ENCODE results near the gene DUSP18.
"Not testable (repeated sequence)": the region's sequence is repeated elsewhere in the genome, so short reads cannot be mapped to it uniquely, and the experiment has no call there.

The DUSP18 gene

DNA sequence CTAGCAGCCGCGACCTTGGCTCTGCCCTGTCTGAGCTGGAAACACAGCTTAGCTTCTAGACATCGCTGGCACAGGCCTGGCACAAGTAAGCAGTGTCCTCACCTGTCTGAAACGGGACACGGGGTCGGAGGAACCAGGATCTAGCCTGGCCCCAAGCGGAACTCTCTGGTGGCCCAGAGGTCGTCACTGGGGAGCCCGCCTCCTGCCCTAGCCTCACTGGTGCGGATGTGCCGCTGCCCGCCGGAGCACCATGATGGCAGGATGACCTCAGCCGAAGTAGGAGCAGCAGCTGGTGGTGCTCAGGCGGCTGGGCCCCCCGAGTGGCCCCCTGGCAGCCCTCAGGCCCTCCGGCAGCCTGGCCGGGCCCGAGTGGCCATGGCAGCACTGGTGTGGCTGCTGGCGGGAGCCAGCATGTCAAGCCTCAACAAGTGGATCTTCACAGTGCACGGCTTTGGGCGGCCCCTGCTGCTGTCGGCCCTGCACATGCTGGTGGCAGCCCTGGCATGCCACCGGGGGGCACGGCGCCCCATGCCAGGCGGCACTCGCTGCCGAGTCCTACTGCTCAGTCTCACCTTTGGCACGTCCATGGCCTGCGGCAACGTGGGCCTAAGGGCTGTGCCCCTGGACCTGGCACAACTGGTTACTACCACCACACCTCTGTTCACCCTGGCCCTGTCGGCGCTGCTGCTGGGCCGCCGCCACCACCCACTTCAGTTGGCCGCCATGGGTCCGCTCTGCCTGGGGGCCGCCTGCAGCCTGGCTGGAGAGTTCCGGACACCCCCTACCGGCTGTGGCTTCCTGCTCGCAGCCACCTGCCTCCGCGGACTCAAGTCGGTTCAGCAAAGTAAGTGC is 31.2 kb downstream of the DUSP18 start:
- DNase-seq, result peak in 1 of 2 donors; percentile 45

GRCh38 chr22:30635273-30636225 is 32.1 kb downstream of the DUSP18 start, which contains the start of gene SLC35E4:
Gene SLC35E4 (plus strand): TSS chr22:30635781. CDS start chr22:30636451, 670 bp downstream.
- DNase-seq, result peak; percentile 87 to 98

- DNase-seq, result peak; percentile 72 to 86
These were observed 33.0 kb downstream of the DUSP18 start for GRCh38 chr22:30634471-30635233.

DNA sequence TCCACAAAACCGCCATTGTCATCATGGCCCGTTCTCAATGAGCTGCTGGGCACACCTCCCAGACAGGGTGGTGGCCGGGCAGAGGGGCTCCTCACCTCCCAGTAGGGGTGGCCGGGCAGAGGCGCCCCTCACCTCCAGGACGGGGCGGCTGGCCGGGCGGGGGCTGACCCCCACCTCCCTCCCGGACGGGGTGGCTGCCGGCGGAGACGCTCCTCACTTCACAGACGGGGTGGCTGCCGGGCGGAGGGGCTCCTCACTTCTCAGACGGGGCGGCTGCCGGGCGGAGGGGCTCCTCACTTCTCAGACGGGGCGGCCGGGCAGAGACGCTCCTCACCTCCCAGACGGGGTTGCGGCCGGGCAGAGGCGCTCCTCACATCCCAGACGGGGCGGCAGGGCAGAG is 36.2 kb downstream of the DUSP18 start:
- not testable (repeated sequence) for DNase-seq

DNA sequence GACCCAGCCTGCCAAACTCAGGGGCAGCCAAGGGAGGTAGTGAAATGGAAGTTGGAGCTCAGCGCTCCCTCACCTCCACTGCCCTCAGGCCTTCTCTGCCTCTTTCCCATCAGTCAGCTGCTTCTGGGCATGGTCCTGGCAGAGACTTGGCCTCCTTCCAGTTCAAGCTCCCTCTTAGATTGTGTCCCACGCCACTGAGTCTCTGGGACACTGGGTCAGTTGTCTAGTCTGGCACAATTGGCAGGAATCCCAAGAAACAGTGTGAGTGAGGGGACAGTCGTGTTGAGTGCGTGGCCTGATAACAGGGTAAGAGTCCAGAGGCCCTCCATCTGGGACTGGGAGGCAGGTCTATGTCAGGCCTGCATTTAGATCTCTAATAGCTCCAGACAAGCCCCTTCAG is 39.2 kb downstream of the DUSP18 start:
- peak in 1 of 2 donors; percentile 51 for DNase-seq

DNA sequence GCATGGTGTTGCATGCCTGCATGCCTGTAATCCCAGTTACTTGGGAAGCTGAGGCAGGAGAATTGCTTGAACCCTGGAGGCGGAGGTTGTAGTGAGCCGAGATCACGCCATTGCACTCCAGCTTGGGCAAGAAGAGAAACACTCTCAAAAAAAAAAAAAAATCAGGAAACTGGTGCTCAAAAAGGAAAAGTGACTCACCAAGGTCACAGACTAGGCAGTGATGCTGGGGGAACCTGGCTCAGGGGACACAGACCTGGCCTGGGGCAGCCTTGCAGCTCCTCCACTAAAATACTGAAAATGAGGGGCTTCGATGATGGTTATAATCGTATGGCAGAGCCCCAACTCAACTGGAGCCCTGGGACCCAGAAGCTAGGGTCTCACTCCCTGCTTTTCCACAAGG is 40.2 kb downstream of the DUSP18 start:
- no peak for DNase-seq

GRCh38 chr22:30626413-30626812 is 41.3 kb downstream of the DUSP18 start:
- DNase-seq, result no peak

GRCh38 chr22:30619909-30620308 is 47.8 kb downstream of the DUSP18 start:
- not testable (repeated sequence) for DNase-seq

GRCh38 chr22:30617819-30618218 is 49.9 kb downstream of the DUSP18 start:
- DNase-seq, result no peak

GRCh38 chr22:30615543-30615954 is 52.1 kb downstream of the DUSP18 start:
- DNase-seq, result no peak

DNA sequence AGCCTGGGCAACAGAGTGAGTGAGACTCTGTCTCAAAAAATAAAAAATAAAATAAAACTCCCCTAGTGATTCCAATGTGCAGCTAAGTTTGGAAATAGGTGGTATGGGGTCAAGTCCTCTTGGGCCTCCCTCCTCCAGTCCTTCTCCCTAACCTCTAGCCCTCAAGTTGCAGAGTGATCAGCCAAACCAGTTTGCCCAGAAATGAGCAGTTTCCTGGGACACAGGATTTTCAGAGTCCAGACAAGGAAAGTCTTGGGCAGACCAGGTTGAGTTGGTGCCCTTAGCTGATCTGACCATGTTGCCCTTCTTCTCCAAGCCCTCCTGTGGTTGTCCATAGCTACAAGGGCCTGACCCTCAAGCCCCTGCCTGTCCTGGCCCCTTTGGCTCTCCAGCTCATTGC is 52.8 kb downstream of the DUSP18 start:
- DNase-seq, result no peak

- no peak for DNase-seq
These were observed 53.4 kb downstream of the DUSP18 start for GRCh38 chr22:30614268-30614667.

- no peak for DNase-seq
These were observed 54.9 kb downstream of the DUSP18 start for GRCh38 chr22:30612789-30613188.
